CD4-positive, alpha-beta T cell treated with Interleukin-15 for 1 hour (primary cell): ENCODE results near the gene MEIS3.
"Not testable (repeated sequence)": the region's sequence is repeated elsewhere in the genome, so short reads cannot be mapped to it uniquely, and the experiment has no call there.

Experiments used
- DNase-seq: peaks from one replicate; pipeline ENCODE4 v3.0.0-alpha.2; 2020

The MEIS3 gene

DNA sequence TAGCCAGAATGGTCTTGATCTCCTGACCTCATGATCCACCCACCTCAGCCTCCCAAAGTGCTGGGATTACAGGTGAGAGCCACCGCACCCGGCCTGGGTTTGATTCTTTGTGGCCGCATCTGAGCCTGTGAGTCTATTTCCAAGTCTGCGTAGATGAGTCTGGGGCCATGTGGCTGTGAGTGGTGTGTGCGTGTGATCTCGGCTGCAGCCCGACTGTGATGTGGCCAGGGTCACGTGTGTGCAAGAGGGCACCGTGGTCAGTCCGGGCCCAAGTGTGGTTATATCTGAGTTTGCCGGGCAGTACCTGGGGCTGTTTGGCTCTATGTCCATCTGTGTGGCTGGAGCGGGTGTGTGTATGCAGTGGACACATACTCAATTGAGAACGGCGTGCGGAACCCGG is 5.4 kb downstream of the MEIS3 start:
- no peak for DNase-seq

DNA sequence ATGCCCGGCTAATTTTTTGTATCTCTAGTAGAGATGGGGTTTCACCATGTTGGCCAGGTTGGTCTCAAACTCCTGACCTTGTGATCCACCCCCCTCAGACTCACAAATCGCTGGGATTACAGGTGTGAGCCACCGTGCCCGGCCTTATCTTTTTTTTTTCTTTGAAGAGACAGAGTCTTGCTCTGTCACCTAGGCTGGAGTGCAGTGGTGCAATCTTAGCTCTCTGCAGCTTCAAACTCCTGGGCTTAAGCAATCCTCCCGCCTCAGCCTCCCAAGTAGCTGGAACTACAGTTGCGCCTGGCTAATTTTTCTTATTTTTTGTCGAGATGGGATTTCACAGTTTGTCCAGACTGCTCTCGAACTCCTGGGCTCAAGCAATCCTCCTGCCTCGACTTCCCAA is 7.6 kb downstream of the MEIS3 start:
- not testable (repeated sequence) for DNase-seq

DNA sequence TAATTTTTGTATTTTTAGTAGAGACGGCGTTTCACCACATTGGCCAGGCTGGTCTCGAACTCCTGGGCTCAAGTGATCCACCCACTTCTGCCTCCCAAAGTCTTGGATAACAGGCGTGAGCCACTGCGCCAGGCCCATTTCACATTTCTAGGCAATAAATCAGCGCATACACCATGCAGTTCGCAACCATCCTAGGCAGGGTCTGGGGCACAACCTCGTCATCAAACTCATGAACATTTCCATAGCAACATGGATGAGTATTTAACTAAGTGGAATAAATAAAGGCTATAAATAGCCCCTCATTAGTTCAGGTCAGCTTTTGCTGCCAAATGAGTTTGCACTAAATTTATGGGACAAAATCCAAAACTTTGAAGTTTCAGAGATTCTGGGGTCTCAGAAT is 8.2 kb downstream of the MEIS3 start:
- no peak for DNase-seq

DNA sequence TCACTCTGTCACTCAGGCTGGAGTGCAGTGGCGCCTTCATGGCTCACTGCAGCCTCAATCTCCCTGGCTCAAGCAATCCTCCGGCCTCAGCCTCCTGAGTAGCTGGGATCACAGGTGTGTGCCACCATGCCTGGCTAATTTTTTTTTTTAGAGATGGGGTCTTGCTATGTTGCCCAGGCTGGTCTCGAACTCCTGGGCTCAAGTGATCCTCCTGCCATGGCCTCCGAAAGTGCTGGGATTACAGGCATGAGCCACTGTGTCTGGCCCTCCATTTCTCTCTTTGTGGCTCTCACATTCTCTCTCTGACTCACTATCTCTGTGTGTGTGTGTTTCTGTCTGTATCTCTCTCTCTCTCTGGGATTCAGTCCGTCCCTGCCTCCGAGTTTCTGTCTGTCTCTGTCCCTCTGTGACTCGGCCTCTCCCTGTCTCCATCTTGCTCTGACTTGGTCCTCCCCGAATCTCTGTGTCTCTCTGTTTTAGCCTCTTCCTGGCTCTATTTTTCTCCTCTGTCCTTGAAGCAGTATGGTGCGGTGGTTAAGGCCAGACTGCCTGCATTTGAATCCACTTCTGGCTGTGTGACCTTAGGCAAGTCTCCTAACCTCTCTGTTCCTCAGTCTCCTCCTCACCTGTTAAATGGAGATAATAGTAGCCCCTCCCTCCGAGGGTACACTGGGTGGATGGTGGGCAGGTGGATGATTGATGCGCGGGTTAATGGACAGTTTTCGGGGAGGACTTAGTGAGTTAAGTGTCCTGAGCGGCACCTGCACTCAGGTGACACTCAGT is 11.0 kb downstream of the MEIS3 start:
- no peak for DNase-seq

DNA sequence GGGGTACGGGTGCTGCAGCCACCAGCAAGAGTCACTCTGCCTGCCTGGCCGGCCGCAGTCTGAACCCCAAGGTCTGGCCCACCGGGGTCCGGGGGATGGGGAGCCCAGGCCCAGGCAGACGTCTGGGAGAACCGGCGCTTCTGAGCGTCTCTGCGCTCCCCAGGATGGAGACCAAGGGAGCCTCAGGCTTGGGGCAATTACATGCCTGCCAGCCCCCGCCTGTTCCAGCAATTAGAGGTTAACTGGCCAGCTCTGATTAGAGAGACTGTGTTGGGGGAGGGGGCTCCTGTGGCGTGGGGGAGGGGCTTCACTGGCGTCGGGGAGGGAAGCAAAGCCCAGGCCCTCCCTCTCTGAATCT is 11.9 kb downstream of the MEIS3 start:
- DNase-seq, result no peak

DNA sequence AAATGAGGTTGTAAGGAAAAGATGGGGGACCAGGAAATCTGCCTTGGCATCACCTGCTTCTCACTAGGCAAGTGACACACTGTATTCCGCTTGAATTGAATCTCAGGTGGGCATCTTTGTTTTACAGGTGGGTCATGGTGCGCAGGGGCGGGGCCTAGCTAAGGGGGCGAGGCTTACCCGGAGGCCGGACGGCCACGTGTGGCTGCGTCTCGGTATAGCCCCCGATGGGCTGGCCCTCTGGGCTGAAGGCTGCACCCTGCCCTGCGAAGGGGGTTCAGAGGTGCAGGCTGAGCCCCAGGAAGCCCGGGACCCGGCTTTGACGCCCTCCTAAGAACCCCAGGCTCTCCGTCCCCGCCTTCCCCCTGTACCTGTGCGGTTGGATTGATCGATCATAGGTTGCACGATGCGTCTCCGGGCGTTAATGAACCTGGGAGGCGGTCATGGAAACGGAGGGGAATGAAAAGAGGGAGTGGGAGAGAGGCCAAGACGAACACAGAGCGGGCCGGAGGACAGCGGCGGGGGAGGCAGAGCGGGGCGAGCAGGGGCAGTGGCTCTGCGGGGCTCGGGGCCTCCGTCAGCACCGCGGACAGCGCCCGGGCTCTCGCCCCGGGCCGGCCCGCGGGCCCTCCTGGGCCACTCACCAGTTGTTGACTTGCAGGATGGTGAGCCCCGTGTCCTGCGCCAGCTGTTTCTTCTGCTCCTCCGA is 12.5 kb downstream of the MEIS3 start:
- no peak for DNase-seq

DNA sequence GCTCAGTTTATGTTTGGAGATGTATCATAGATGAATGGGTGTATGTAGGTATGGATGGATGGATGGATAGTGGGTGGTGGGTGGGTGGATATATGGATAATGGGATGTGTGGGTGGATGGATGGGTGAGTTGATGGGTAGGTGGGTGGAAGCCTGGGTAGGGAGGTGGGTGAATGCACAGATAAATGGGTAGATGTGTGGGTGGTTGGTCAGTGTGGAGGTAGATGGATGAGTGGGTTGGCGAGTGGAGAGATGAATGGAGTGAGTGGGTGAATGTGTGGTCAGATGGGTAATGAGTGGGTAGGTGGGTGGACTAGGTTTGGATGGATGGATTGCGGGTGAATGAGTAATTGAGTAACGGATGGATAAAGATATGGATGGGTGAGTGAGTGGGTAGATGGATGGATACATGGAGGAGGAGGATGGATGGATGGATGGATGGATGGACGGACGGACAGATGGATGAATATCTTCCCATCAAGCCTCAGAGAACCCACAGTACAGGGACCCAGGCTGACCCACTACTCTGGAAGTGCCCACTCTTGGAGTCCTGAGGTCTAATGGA is 13.4 kb downstream of the MEIS3 start:
- no peak for DNase-seq

DNA sequence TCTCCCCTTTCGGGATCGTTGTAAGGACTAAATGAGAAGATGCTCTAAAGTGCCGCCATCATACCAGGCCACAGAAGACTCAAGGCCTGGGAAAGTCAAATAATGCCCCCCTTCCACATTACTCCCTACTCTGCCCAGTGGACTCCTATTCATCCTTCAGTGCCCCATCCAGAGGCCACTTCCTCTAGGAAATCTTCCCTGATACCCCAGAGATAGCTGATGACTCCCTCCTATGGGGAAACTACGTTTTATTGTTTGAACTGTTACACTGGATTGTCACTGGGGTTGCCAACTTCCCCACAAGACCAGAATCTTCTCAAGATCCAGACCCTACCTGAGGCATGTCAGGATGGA is 14.2 kb downstream of the MEIS3 start:
- DNase-seq, result no peak

DNA sequence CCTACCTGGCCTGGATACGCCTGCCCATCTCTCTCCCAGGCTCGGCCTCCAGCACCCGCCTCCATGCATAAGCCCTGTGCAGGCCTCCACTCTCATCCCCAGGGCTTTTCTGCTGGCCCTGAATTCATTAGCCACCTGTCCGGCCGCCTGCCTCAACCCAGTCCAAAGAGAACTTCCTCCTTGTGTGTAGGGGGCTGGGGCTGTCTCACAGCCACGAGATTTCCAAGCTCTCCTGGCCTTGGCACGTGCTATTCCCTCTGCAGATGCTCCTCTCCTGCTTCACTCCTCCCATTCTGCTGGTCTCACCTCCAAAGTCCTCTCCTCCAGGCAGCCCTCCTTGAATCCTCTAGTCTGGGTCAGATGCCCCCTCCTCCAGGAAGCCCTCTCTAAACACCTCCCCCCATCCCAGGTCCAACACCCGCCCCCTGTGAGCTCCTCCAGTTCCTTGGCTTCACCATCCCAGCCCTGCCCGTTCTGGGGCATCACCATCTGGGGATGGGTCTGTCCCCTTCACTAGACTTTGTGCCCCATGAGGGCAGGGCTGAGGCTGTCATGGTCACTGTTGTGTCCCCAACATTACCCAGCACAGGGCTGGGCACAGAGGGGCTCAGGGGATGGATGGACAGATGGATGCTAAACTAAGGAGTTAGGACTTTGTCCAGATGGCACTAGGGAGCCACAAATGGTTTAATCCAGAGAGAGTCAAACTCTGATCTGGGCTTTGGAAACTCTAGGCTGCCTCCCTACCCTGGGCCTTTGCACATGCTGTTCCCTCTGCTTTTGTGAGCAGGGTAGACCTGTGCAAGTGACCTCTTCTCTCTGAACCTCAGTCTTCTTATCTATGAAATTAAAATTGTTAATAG is 14.8 kb downstream of the MEIS3 start:
- no peak for DNase-seq

DNA sequence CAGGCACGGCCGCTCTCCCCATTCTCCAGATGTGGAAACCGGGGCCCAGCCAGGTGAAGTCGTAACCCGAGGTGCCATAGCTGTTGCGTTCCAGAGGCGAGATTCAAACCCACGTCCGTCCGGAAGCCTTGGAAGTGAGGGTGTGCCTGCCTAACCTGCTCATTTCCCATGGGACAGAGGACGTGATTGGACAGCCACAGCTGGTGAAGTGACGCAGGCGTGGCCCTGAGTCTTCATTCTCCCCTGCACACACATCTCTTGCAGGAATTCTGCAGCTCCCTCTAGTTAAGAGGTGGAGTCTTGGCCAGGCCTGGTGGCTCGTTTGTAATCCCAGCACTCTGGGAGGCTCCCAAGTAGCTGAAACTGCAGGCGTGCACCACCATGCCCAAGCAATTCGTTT is 16.8 kb downstream of the MEIS3 start:
- DNase-seq, result no peak

DNA sequence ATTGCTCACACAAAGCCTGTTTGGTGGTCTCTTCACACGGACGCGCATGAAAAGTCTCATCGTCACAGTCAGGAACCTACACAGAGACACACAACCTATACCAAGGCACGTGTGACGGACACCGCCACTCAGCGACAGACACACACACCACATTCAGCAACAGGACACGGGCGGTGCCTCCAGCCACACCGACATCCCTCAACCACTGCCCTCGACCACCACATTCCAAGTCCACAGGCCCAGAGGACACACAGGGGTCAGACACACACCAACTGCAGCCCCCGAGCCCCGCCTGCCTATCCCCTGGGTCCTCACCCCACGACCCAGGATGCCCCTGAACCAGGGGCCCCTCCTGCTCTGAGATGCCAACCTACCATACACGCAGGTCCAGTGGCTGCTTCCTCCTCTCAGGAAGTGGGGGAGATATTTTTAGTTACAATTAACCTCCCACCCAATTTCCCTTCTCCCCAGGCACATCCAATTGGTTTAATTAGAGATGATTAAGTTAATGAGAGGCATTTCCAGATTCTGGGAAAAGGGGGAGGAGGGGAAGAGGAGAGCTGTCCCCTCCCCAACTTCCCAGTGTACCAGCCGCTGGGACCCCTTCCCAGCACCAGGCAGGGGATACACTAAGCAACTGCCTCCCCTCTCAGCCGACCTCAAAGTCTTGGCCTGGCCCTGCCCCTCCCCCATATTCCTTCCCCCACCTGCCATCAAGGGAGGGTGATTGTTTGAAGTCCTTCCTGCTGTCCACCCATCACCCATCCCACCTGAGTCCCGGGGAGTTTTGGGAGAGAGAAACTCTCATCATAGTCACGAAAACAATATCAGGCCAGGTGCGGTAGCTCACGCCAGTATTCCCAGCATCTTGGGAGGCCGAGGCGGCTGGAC is 20.4 kb downstream of the MEIS3 start:
- no peak for DNase-seq

DNA sequence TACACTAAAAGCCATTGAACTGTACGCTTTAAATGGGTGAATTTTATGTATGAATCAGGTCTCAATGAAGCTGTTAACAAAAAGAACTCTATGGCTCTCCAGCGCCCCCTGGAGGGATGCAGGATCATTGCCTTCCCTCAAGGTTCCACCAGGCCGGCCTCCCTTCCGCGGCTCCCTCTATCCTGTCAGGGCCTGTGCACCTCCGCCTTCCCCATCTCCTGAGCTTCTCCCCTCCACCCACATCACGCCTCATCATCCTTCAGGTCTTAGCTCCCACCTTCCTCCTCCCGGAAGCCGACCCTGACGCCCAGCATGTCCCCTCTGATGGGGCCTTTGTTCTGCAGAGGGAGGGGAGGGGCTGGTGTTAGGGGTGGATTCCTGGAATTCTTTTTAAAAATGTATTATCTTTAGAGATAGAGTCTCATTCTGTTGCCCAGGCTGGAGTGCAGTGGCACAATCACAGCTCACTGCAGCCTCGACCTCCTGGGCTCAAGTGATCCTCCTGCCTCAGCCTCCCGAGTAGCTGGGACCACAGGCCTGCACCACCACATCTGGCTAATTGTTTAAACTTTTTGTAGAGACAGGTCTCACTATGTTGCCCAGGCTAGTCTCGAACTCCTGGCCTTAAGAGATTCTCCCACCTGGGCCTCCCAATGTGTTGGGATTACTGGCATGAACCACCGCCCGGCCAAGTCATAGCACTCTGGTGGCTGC is 27.7 kb downstream of the MEIS3 start:
- peak; percentile 75 for DNase-seq

DNA sequence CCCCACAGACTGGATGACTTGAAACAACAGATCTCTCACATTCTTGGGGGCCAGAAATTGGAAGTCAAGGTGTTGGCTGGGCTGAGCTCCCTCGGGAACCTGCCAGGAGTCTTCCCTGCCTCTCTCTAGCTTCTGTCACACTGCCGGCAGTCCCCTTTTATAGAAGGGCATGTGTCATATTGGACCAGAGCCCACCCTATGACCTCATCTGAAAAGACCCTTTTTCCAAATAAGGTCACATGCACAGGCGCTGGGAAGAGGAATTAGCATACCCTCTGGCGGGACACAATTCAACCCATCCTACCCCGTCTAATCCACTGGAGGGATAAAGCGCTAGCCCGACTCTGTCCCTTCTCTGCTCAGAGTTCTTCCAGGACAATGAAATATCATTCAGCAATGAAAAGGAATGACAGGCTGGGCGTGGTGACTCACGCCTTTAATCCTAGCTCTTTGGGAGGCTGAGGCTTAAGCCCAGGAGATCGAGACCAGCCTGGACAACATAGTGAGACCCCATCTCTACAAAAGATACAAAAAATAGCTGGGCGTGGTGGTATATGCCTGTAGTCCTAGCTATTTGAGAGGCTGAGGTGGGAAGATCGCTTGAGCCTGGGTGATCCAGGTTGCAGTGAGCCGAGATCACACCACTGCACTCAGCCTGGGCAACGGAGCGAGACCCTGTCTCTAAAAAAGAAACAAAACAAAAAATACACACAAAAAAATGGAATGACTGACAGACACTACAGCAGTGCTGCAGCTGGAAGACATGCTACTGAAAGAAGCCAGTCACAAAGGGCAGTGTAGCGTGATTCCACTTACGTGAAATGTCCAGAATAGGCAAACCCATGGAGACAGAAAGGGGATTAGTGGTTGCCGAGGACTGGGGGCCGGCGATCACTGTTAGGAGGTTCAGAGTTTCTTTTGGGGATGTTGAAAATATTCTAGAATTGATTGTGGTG is 28.5 kb downstream of the MEIS3 start:
- DNase-seq, result no peak

DNA sequence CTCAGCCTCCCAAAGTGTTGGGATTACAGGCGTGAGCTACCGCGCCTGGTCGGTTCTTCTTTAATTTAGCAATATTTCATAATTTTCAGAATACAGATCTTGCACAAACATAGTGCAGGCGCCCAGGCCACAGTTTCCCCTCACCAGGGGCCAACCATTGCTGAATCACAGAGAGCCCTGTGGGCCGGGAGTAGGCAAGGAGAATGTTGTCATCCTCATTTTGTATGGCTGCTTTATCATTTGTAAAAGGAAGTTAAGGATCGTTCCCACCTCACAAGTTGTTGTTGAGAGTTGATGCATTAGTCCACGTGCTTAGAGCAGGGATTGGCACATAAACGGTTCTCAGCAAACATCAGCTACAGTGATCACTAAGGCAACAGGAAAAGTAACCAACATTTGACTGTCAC is 30.2 kb downstream of the MEIS3 start:
- peak; percentile 84 for DNase-seq

DNA sequence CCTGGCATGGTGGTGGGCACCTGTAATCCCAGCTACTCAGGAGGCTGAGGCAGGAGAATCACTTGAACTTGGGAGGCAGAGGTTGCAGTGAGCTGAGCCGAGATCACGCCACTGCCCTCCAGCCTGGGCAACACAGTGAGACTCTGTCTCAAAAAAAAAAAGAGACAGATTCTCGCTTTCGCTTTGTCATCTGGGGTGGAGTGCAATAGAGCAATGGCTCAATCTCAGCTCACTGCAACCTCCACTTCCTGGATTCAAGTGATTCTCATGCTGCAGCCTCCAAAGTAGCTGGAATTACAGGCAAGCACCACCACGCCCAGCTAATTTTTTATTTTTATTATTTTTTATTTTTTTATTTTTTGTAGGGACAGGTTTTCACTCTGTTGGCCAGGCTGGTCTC is 30.6 kb downstream of the MEIS3 start:
- DNase-seq, result peak; percentile 56

DNA sequence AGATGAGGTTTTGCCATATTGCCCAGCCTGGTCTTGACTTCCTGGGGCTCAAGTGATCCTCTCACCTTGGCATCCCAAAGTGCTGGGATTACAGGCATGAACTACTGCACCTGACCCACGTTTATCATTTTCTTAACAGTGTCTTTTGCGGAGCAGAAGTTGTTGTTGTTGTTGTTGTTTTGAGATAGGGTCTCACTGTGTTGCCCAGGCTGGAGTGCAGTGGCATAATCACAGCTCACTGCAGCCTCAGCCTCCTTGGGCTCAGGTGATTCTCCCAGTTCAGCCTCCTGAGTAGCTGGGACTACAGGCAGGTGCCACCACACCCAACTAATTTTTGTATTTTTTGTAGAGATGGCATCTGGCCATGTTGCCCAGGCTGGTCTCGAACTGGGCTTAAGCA is 31.7 kb downstream of the MEIS3 start:
- DNase-seq, result not testable (repeated sequence)

DNA sequence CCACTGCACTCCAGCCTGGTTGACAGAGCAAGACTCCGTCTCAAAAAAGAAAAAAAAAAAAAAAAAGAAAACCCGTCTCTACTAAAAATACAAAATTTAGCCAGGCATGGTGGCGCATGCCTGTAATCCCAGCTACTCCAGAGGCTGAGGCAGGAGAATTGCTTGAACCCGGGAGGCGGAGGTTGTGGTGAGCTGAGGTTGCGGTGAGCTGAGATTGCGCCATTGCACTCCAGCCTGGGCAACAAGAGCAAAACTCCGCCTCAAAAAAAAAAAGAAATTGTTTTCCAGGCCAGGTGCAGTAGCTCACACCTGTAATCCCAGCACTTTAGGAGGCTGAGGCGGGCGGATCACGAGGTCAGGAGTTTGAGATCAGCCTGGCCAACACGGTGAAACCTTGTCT is 32.7 kb downstream of the MEIS3 start:
- not testable (repeated sequence) for DNase-seq

DNA sequence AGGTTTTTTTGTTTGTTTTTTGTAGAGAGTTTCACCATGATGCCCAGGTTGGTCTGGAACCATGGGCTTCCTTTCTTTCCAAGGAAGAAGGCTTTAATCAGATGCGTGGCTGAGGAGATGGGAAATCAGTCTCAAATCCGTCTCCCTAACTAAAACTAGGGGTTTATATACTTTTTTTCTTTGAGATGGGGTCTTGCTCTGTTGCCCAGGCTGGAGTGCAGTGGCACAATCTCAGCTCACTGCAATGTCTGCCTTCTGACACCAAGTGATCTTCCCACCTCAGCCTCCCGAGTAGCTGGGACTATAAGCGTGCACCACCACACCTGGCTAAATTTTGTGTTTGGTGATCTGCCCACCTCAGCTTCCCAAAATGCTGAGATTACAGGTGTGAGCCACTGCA is 34.8 kb downstream of the MEIS3 start:
- DNase-seq, result not testable (repeated sequence)

DNA sequence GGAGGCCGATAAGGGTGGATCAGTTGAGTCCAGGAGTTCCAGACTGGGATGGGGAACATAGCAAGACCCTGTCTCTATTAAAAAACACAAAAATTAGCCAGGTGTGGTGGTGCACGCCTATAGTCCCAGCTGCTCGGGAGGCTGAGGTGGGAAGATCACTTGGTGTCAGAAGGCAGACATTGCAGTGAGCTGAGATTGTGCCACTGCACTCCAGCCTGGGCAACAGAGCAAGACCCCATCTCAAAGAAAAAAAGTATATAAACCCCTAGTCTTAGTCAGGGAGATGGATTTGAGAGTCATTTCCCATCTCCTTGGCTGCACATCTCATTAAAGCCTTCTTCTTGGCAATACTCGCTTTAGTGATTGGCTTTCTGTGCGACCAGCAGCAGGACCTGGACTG is 35.4 kb downstream of the MEIS3 start:
- not testable (repeated sequence) for DNase-seq

DNA sequence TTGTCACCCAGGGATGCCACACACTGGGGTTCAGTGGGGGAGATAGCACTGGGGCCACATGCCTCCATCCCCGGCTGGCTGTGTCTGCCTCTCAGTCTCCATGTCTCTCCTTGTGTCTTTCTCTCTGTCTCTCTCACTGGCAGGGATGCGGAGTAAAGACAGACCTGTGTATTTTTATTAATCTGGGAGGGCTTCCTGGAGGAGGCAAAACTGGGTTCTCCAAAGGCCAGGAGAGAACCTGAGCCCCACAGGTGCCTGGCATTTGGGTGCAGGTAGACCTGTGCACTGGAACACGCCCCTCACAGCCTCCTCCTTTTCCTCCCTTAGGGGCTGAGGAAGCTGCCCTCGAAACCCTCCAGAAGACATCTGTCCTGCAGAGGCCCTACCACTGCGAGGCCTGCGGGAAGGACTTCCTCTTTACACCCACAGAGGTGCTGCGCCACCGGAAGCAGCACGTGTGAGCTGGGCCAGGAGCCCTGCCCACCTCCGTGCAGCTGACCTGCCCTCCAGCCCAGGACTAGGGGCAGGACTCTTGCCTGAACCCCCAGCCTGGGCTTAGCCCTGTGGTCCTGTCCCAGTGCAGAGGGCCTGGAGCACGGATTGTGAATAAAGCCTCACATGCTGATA is 37.6 kb downstream of the MEIS3 start:
- DNase-seq, result peak; percentile 64
